HepG2 (cell line): ENCODE results near the gene TRAPPC3. TPM values are rescaled to one million over a fixed set of nuclear protein-coding genes. Genes with fewer than 3 reads are reported as not detected.

Experiments used
- ATAC-seq: fragments of 200-7000 bp; cut with Tn5 transposase; 3 replicates; pipeline ENCODE4 v1.9.1; 2020; ENCODE audit warnings: mild to moderate bottlenecking, moderate library complexity
- BruUV-seq: library from RNA; stranded (reverse); fragments of 400-500 nt; replicated peaks from 2 replicates; lab custom pipeline; 2021; lab: Mats Ljungman, UMichigan
- CTCF ChIA-PET: fragments of 300-600 bp; formaldehyde crosslinking; extraction: SDS; loops from one replicate; lab custom pipeline; 2021; ENCODE audit warnings: low total read pairs, inconsistent platforms, low intra/inter-chr PET ratio; lab: Yijun Ruan, JAX
- POLR2A ChIA-PET: fragments of 350-600 bp; sonication (Branson Sonifier 250); formaldehyde crosslinking; loops from one replicate; lab custom pipeline; 2020; ENCODE audit warnings: antibody characterized with exemption, inconsistent platforms; lab: Yijun Ruan, JAX
- DNase-seq: peaks from one replicate; pipeline ENCODE4 v3.0.0-alpha.2; 2015; ENCODE audit warnings: low spot score
- FAIRE-seq: peaks from 3 replicates; lab custom pipeline; 2011; peaks lifted over from hg19 to GRCh38; lab: Jason Lieb, UNC
- H2AFZ ChIP-seq: one replicate; pipeline ENCODE4 v1.6.1; 2011; ENCODE audit warnings: low read length, inconsistent platforms
- H3K27ac ChIP-seq: fragments of 300-600 bp; 3 replicates; pipeline ENCODE4 v1.8.0; 2011; ENCODE audit warnings: mixed run types, mild to moderate bottlenecking, mixed read lengths, low read length, inconsistent platforms; ENCODE audit not compliant: insufficient read depth; ENCODE audit errors: extremely low read length
- H3K27me3 ChIP-seq, 2 experiments: fragments of 200-600 bp in 1 of 2; 2 replicates in 1 of 2; 3 replicates in 1 of 2; pipeline versions ENCODE4 v1.6.0 to v1.8.0; 2011; ENCODE audit warnings: low read length in 2 of 2, mild to moderate bottlenecking in 2 of 2, moderate library complexity in 2 of 2, inconsistent platforms in 1 of 2; ENCODE audit not compliant: insufficient read depth in 2 of 2, control insufficient read depth in 1 of 2
- H3K36me3 ChIP-seq, 2 experiments: fragments of 200-600 bp in 1 of 2; replicated peaks in 1 of 2; 2 replicates in 1 of 2; 3 replicates in 1 of 2; pipeline versions ENCODE4 v1.5.1 to v1.8.0; 2011; ENCODE audit warnings: low read length in 2 of 2, inconsistent platforms in 1 of 2; ENCODE audit not compliant: insufficient read depth in 2 of 2, control insufficient read depth in 1 of 2
- H3K4me1 ChIP-seq: 2 replicates; pipeline ENCODE4 v1.5.1; 2012; ENCODE audit warnings: low read length, inconsistent platforms; ENCODE audit not compliant: insufficient read depth
- H3K4me2 ChIP-seq: 2 replicates; pipeline ENCODE4 v1.6.0; 2011; ENCODE audit warnings: low read depth, low read length, inconsistent platforms
- H3K4me3 ChIP-seq, 3 experiments: fragments of 200-600 bp in 1 of 3; sonication (generic), shearing (Covaris generic) in 1 of 3; replicated peaks in 1 of 3; 2 replicates each; pipeline ENCODE4 v1.5.1; 2011 to 2016; ENCODE audit warnings: low read length in 3 of 3, inconsistent platforms in 2 of 3, low read depth in 2 of 3, mild to moderate bottlenecking in 2 of 3, control low read depth in 1 of 3, mixed read lengths in 1 of 3; ENCODE audit not compliant: insufficient read depth in 1 of 3
- H3K79me2 ChIP-seq: one replicate; pipeline ENCODE4 v1.6.1; 2011; ENCODE audit warnings: low read length, inconsistent platforms; ENCODE audit not compliant: insufficient read depth
- H3K9ac ChIP-seq: 2 replicates; pipeline ENCODE4 v1.6.0; 2011; ENCODE audit warnings: mild to moderate bottlenecking, low read depth, low read length, inconsistent platforms; ENCODE audit not compliant: insufficient read depth
- H3K9me3 ChIP-seq: 2 replicates; pipeline ENCODE4 v1.5.1; 2012; ENCODE audit warnings: mild to moderate bottlenecking, low read length
- H4K20me1 ChIP-seq: 2 replicates; pipeline ENCODE4 v1.6.0; 2011; ENCODE audit warnings: inconsistent platforms, mild to moderate bottlenecking, low read length, moderate library complexity; ENCODE audit not compliant: insufficient read depth
- ATF5 ChIP-seq: sonication (generic); formaldehyde crosslinking; IDR thresholded peaks from 2 replicates; pipeline ENCODE4 v1.4.0; 2020; ENCODE audit warnings: mild to moderate bottlenecking, low read depth, missing genetic modification reagents
- ATF7 ChIP-seq, 2 experiments: fragments of 450-650 bp in 1 of 2; sonication (generic) in 1 of 2; formaldehyde crosslinking in 1 of 2; IDR thresholded peaks; 2 replicates each; pipeline versions ENCODE4 v1.4.0 to v1.6.1; 2016 to 2020; ENCODE audit warnings: antibody characterized with exemption in 1 of 2, mild to moderate bottlenecking in 1 of 2, missing genetic modification reagents in 1 of 2
- ELF1 ChIP-seq: sonication (generic); formaldehyde crosslinking; IDR thresholded peaks from 2 replicates; pipeline ENCODE4 v1.4.0; 2020; ENCODE audit warnings: missing genetic modification reagents
- GFI1 ChIP-seq: sonication (generic); formaldehyde crosslinking; IDR thresholded peaks from 2 replicates; pipeline ENCODE4 v1.5.0; 2020; ENCODE audit warnings: missing genetic modification reagents, mild to moderate bottlenecking, borderline replicate concordance
- HDAC2 ChIP-seq: sonication (generic); formaldehyde crosslinking; IDR thresholded peaks from 2 replicates; pipeline ENCODE4 v1.4.0; 2020; ENCODE audit warnings: missing genetic modification reagents
- PHF21A ChIP-seq: sonication (generic); formaldehyde crosslinking; IDR thresholded peaks from 2 replicates; pipeline ENCODE4 v1.5.0; 2020; ENCODE audit warnings: mild to moderate bottlenecking, missing genetic modification reagents
- PITX1 ChIP-seq: sonication (generic); formaldehyde crosslinking; IDR thresholded peaks from 2 replicates; pipeline ENCODE4 v1.5.1; 2020; ENCODE audit warnings: mild to moderate bottlenecking, missing genetic modification reagents
- SIN3B ChIP-seq: fragments of 150-350 bp; IDR thresholded peaks from 2 replicates; pipeline ENCODE4 v1.6.1; 2014; ENCODE audit warnings: low read length
- SMARCC2 ChIP-seq: fragments of 450-650 bp; IDR thresholded peaks from 2 replicates; pipeline ENCODE4 v1.6.1; 2017; ENCODE audit warnings: antibody characterized with exemption, mild to moderate bottlenecking
- U2AF1 ChIP-seq: fragments of 200-400 bp; formaldehyde crosslinking; optimal IDR thresholded peaks from 2 replicates; pipeline ENCODE3; 2017; ENCODE audit warnings: mild to moderate bottlenecking, low read depth, low read length
- ZBTB14 ChIP-seq: sonication (generic); formaldehyde crosslinking; IDR thresholded peaks from 2 replicates; pipeline ENCODE4 v1.4.0; 2020; ENCODE audit warnings: missing genetic modification reagents
- ZFYVE20 ChIP-seq: sonication (generic); formaldehyde crosslinking; IDR thresholded peaks from 2 replicates; pipeline ENCODE4 v1.8.0; 2023; ENCODE audit warnings: low read depth, mild to moderate bottlenecking, moderate library complexity, missing genetic modification reagents, borderline replicate concordance
- ZNF414 ChIP-seq: sonication (generic); formaldehyde crosslinking; IDR thresholded peaks from 2 replicates; pipeline ENCODE4 v1.5.0; 2020; ENCODE audit warnings: missing genetic modification reagents
- WGBS: methylation state at CpG from one replicate; pipeline ENCODE4 v1.1.6; 2017; ENCODE audit warnings: low lambda C conversion rate; 5-methylcytosine and 5-hydroxymethylcytosine counted together
- in situ Hi-C: cut with HindIII; loops from 2 replicates; pipeline ENCODE4 v1.10.0; 2017; ENCODE audit warnings: low pct_unique_long_range_greater_than_20kb; ENCODE audit not compliant: extremely low pct_ligation_motif_present
- intact Hi-C: fragments of 100-400 bp; cut with micrococcal nuclease; formaldehyde crosslinking; loops from one replicate; pipeline ENCODE4 v1.10.0; 2022; ENCODE audit not compliant: unreplicated experiment
- polyA plus RNA-seq, 8 experiments: library from polyadenylated mRNA; depleted of rRNA in 3 of 8; stranded (reverse) in 7 of 8; unstranded in 1 of 8; fragments of >200 nt; fragmentation: Illumina TruSeq in 4 of 8; extraction: Trizol in 4 of 8; gene quantifications; 2 replicates each; pipeline versions ENCODE4 v1.2.1 to v1.2.3, GENCODE V29; 2011 to 2016; ENCODE audit warnings: low read depth in 4 of 8, missing spikeins in 1 of 8, mixed read lengths in 1 of 8; ENCODE audit not compliant: insufficient read depth in 1 of 8
- total RNA-seq, 5 experiments: library from RNA; depleted of rRNA; stranded (reverse); fragments of >200 nt; fragmentation: Illumina TruSeq; extraction: Trizol; gene quantifications; 2 replicates each; pipeline ENCODE4 v1.2.3, GENCODE V29; 2016; ENCODE audit warnings: low read depth in 1 of 5
- TF ChIP-seq, protein P1 (sequence below): IDR thresholded peaks from 2 replicates; pipeline ENCODE4 v1.6.1; 2018; ENCODE audit warnings: missing genetic modification reagents
- TF ChIP-seq, protein P2 (sequence below): sonication (generic); formaldehyde crosslinking; IDR thresholded peaks from 2 replicates; pipeline ENCODE4 v1.4.0; 2020; ENCODE audit warnings: low read depth, mild to moderate bottlenecking, missing genetic modification reagents

Gene TRAPPC3
- total and polyA plus RNA-seq, 2 of the 13 experiments (the other 11 are each of a cell fraction or from before 2014, with no cell fraction given), result 53.7 to 62.4 TPM

DNA sequence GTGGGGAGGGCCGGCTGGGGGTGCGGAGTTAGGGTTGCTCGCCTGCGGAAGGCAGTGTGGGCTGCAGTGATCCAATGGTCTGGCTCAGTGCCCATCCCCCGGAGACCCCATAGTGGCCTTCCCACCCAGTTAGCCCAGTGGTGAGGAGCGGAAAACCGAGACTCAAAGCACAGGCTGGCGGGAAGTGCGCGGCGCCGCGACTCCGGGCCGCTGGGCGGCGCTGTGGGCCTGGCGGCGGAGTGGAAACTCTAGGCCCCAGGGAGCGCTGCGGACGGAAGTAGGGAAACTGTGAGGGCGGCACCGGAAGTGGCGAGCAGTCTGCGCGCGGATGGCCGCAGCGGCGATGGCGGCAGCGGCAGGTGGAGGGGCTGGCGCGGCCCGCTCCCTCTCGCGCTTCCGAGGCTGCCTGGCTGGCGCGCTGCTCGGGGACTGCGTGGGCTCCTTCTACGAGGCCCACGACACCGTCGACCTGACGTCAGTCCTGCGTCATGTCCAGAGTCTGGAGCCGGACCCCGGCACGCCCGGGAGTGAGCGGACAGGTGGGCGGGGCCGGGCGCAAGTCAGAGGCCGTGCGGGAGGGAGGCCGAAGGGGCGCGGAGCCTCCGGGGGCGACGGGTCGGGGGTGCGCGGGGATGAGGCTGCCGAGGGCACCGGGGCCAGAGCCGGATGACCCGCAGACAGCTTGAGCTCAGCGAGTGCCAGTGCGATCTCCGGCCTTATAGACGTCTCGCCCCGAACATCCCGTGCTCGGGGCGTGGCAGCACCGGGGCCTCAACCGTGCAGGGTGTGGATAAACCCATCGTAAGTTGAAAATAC is 60.5 kb downstream of the TRAPPC3 start, which contains the start of gene ADPRS (continued):
- peak; percentile 52; the same call in 1 of the 2 replicates for TF ChIP-seq ZBTB14
- TF ChIP-seq HDAC2 (CRISPR knock-in tag), result peak; percentile 88
- peak; percentile 92 for TF ChIP-seq ELF1 (CRISPR knock-in tag)
- TF ChIP-seq, protein P1, sequence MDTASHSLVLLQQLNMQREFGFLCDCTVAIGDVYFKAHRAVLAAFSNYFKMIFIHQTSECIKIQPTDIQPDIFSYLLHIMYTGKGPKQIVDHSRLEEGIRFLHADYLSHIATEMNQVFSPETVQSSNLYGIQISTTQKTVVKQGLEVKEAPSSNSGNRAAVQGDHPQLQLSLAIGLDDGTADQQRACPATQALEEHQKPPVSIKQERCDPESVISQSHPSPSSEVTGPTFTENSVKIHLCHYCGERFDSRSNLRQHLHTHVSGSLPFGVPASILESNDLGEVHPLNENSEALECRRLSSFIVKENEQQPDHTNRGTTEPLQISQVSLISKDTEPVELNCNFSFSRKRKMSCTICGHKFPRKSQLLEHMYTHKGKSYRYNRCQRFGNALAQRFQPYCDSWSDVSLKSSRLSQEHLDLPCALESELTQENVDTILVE (CRISPR knock-in tag), result peak; percentile 92
- TF ChIP-seq ZNF414 (CRISPR knock-in tag), result peak; percentile 99

GRCh38 chr1:36088265-36088576 is 61.1 kb downstream of the TRAPPC3 start:
- peak overlapping the region; percentile 69 to 96 (median 83) for H3K4me3 ChIP-seq
- 44% methylated on average over 4 of the region's 8 CpGs for WGBS
- peaks cover 0 to 1% of the 10 kb centered on the region in 2 experiments; a peak in 1 of 5 replicates for H3K27me3 ChIP-seq
- CTCF ChIA-PET, result no interaction called here
- peaks cover 21% of the 10 kb centered on the region for H3K79me2 ChIP-seq
- H3K4me1 ChIP-seq, result peaks cover 23% of the 10 kb centered on the region
- 0 out of 2 replicates have a peak, but pooled peaks cover 3% of the 10 kb centered on the region for H4K20me1 ChIP-seq
- no peak for FAIRE-seq
- DNase-seq, result no peak
- peak overlapping the region; percentile 92 for H2AFZ ChIP-seq
- POLR2A ChIA-PET, result no interaction called here
- ATAC-seq, result peak; percentile 36
- no TSS peak for BruUV-seq
- H3K4me2 ChIP-seq, result peak overlapping the region; percentile 100
- H3K36me3 ChIP-seq, result peaks cover 18 to 24% of the 10 kb centered on the region in 2 experiments; a peak in 4 of 5 replicates
- H3K9ac ChIP-seq, result peak overlapping the region; percentile 81
- intact Hi-C loops, result no loop called here
- in situ Hi-C loops, result no loop called here
- H3K27ac ChIP-seq, result peak overlapping the region; percentile 48
- TF ChIP-seq GFI1 (CRISPR knock-in tag) (0 out of 2 replicates have a peak, but pooled peaks have one; percentile 10), PHF21A (CRISPR knock-in tag) (0 out of 2 replicates have a peak, but pooled peaks have one; percentile 24), U2AF1 (peak; percentile 91), SIN3B (no peak), SMARCC2 (no peak), PITX1 (CRISPR knock-in tag) (peak; percentile 11; the same call in 1 of the 2 replicates), ATF7 (IDR thresholded peaks at IDR 0.05) (no peak), ATF7 (CRISPR knock-in tag; IDR thresholded peaks at IDR 0.05) (0 out of 2 replicates have a peak, but pooled peaks have one; percentile 3), ZFYVE20 (0 out of 2 replicates have a peak, but pooled peaks have one; percentile 32), ATF5 (CRISPR knock-in tag) (no peak)
- TF ChIP-seq, protein P2, sequence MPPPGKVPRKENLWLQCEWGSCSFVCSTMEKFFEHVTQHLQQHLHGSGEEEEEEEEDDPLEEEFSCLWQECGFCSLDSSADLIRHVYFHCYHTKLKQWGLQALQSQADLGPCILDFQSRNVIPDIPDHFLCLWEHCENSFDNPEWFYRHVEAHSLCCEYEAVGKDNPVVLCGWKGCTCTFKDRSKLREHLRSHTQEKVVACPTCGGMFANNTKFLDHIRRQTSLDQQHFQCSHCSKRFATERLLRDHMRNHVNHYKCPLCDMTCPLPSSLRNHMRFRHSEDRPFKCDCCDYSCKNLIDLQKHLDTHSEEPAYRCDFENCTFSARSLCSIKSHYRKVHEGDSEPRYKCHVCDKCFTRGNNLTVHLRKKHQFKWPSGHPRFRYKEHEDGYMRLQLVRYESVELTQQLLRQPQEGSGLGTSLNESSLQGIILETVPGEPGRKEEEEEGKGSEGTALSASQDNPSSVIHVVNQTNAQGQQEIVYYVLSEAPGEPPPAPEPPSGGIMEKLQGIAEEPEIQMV (CRISPR knock-in tag), result 0 out of 2 replicates have a peak, but pooled peaks have one; percentile 14
- H3K9me3 ChIP-seq, result no peaks in the 10 kb centered on the region
